Osteoblast (primary cell): ENCODE measurements around the gene RUVBL1. TPM values are rescaled to one million over a fixed set of nuclear protein-coding genes. Genes with fewer than 3 reads are reported as not detected.

ENCODE experiments used
- DNase-seq: peaks from one replicate; pipeline ENCODE4 v3.0.0; 2011; ENCODE audit warnings: low spot score, mixed read lengths; ENCODE audit not compliant: insufficient read length; ENCODE audit errors: missing footprints
- H2AFZ ChIP-seq: 2 replicates; pipeline ENCODE4 v1.6.0; 2011; ENCODE audit warnings: mild to moderate bottlenecking, low read length
- H3K27ac ChIP-seq: 2 replicates; pipeline ENCODE4 v1.5.1; 2011; ENCODE audit warnings: mild to moderate bottlenecking, low read depth, low read length, moderate library complexity
- H3K27me3 ChIP-seq: 2 replicates; pipeline ENCODE4 v1.6.0; 2012; ENCODE audit warnings: mild to moderate bottlenecking, control low read depth, inconsistent platforms, low read length, moderate library complexity; ENCODE audit not compliant: insufficient read depth
- H3K36me3 ChIP-seq: 2 replicates; pipeline ENCODE4 v1.5.1; 2011; ENCODE audit warnings: mild to moderate bottlenecking, low read length, control low read depth, moderate library complexity; ENCODE audit not compliant: insufficient read depth
- H3K4me1 ChIP-seq: 2 replicates; pipeline ENCODE4 v1.5.1; 2011; ENCODE audit warnings: mild to moderate bottlenecking, low read length, control low read depth, moderate library complexity; ENCODE audit not compliant: insufficient read depth
- H3K4me2 ChIP-seq: 2 replicates; pipeline ENCODE4 v1.6.0; 2011; ENCODE audit warnings: mild to moderate bottlenecking, low read length; ENCODE audit not compliant: insufficient read depth
- H3K4me3 ChIP-seq: fragments of 200-600 bp; sonication (generic); 3 replicates; pipeline ENCODE4 v1.5.1; 2012; ENCODE audit warnings: mild to moderate bottlenecking, low read length, inconsistent platforms; ENCODE audit not compliant: insufficient read depth
- H3K79me2 ChIP-seq: 2 replicates; pipeline ENCODE4 v1.6.0; 2012; ENCODE audit warnings: mild to moderate bottlenecking, low read length, control low read depth, inconsistent platforms; ENCODE audit not compliant: insufficient read depth
- H3K9me3 ChIP-seq: 2 replicates; pipeline ENCODE4 v1.5.1; 2011; ENCODE audit warnings: low read depth, low read length, control low read depth
- H4K20me1 ChIP-seq: 2 replicates; pipeline ENCODE4 v1.6.0; 2012; ENCODE audit warnings: mild to moderate bottlenecking, low read length, control low read depth; ENCODE audit not compliant: insufficient read depth
- total RNA-seq: library from RNA; depleted of rRNA; stranded (reverse); fragments of >200 nt; gene quantifications from 2 replicates; pipeline ENCODE4 v1.2.3, GENCODE V29; 2012
- TF ChIP-seq, protein P1 (sequence below): IDR thresholded peaks from 2 replicates; pipeline ENCODE4 v1.5.1; 2011; ENCODE audit warnings: mild to moderate bottlenecking, low read depth, low read length, moderate library complexity; ENCODE audit errors: extremely low read depth

Gene RUVBL1
- total RNA-seq, 1 donor = 41.6 TPM

DNA sequence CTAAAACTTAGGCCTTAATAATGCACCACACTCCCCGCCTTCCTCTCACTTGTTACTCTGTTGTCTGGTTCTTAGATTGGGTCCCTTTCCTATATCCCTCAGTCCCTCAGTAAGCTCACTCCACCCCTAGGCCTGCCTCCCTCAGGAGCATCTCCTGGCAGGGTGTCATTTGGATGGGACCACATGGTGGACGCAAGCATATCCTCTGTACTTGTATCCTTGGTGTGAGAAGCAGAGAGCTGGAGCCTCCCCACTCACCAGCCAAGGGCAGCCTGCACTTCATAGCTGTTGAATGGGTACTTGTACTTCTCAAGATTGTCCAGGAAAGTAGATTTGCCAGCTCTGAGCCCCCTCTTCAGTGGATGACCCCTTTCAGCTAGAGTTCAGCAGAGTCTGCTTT is 59.7 kb downstream of the RUVBL1 start:
- Histone ChIP-seq H3K27ac (peak overlapping the region; percentile 0), H3K36me3 (peaks cover 89% of the 10 kb centered on the region), H2AFZ (no peak overlapping the region), H3K4me3 (no peak overlapping the region), H3K79me2 (peaks cover 69% of the 10 kb centered on the region), H3K27me3 (no peaks in the 10 kb centered on the region), H3K4me2 (no peak overlapping the region), H3K4me1 (peaks cover 33% of the 10 kb centered on the region), H3K9me3 (no peaks in the 10 kb centered on the region), H4K20me1 (peaks cover 73% of the 10 kb centered on the region)
- TF ChIP-seq, protein P1, sequence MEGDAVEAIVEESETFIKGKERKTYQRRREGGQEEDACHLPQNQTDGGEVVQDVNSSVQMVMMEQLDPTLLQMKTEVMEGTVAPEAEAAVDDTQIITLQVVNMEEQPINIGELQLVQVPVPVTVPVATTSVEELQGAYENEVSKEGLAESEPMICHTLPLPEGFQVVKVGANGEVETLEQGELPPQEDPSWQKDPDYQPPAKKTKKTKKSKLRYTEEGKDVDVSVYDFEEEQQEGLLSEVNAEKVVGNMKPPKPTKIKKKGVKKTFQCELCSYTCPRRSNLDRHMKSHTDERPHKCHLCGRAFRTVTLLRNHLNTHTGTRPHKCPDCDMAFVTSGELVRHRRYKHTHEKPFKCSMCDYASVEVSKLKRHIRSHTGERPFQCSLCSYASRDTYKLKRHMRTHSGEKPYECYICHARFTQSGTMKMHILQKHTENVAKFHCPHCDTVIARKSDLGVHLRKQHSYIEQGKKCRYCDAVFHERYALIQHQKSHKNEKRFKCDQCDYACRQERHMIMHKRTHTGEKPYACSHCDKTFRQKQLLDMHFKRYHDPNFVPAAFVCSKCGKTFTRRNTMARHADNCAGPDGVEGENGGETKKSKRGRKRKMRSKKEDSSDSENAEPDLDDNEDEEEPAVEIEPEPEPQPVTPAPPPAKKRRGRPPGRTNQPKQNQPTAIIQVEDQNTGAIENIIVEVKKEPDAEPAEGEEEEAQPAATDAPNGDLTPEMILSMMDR = no peak
- no peak for DNase-seq

DNA sequence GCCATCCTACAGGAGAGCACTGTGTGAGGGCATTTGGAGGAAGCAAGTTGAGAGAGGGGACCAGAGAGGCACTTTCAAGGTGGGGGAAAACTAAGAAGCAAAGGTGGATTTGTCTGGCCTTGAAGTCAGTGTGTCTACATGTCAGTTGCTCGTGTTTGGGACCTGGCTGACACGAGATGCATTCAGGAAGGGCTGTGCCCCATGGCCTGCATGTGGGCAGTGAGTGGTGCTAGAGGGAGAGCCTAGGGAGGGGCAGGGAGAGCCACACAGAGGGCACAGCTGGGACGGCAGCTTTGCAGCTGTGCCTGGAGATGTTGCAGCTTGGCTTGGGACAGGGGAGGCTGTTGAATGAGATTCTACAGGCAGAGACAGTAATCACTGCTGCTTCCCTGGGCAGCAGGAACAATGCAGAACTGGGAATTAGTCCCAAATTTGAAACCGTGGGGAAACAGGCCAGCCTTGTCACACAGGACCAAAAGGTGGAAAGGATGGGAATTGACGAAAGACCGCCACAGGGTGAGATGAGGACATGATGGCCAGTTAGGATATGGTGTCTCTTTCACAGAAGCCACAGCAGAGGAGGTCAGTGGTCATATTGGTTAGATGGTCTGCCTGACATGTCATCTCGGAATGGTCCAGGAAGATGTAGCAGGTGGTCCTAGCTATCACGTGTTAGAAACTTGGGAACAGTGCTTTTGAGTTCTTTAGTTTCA is 61.4 kb downstream of the RUVBL1 start:
- DNase-seq = no peak
- H3K4me1 ChIP-seq = peaks cover 37% of the 10 kb centered on the region
- H3K9me3 ChIP-seq = no peaks in the 10 kb centered on the region
- peak overlapping the region; percentile 28 for H3K4me2 ChIP-seq
- H2AFZ ChIP-seq = no peak overlapping the region
- H3K79me2 ChIP-seq = peaks cover 64% of the 10 kb centered on the region
- TF ChIP-seq, protein P1 = no peak
- peak overlapping the region; percentile 87 for H3K27ac ChIP-seq
- H4K20me1 ChIP-seq = peaks cover 63% of the 10 kb centered on the region
- H3K4me3 ChIP-seq = no peak overlapping the region
- no peaks in the 10 kb centered on the region for H3K27me3 ChIP-seq
- peaks cover 86% of the 10 kb centered on the region for H3K36me3 ChIP-seq

DNA sequence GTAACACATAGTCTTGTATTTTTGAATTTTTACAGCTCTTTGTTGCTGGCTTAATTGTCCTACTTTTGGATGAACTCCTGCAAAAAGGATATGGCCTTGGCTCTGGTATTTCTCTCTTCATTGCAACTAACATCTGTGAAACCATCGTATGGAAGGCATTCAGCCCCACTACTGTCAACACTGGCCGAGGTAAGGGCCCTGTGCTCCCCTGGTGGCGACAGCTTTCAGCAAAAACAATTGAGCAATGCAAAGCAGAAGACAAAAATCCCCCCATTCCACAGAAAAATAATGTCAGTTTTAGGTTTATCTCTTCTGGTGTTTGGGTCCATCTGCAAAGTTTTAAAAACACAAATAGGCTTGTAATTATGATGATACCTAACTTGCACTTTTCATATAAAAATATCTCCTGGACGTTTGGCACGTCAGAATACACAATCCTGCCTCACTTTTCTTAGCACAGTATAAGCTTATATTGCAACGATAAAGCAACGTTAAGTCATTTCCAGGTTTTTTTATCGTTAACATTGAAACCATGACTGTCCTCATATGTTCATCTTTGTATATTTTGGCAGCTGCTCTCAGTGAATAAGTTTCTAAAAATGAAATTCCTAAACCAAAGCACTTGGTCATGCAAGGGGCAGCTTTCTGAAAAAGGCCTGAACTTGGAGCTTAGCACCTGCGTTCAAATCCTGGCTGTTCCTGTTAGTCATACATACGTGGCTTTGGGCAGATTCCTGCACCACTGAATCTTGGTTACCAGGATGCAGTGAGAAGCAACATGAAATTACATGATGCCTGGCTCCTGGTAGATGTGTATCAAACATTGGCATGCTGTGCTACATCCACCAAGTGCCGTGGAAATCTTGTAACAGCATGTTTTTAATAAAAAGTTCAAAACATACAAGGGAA is 62.9 kb downstream of the RUVBL1 start:
- Histone ChIP-seq H3K36me3 (peaks cover 84% of the 10 kb centered on the region), H3K27me3 (no peaks in the 10 kb centered on the region), H3K27ac (peak overlapping the region; percentile 87), H3K4me2 (peak overlapping the region; percentile 39), H3K4me3 (no peak overlapping the region), H4K20me1 (peaks cover 64% of the 10 kb centered on the region), H2AFZ (no peak overlapping the region), H3K9me3 (no peaks in the 10 kb centered on the region), H3K79me2 (peaks cover 62% of the 10 kb centered on the region), H3K4me1 (peaks cover 38% of the 10 kb centered on the region)
- TF ChIP-seq, protein P1 = peak; percentile 33
- DNase-seq = peak; percentile 94

DNA sequence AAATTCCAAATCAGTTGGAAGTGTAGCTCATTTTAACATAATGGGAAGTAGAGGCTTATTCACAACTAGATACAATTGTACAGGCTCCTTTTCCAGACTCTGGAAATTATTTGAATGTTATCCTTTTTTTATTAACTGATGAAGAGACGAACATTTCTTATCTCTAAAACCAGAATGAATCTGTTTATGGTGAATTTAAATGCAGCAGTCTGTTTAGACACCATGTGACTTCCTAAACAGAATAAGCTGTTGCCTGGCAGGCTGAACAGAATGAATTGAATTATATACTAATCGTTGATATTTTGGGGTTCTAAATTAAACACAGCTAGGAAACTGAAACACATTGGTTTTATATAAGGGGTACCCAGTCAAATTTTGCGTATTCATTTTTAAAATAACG is 67.4 kb downstream of the RUVBL1 start:
- H3K4me1 ChIP-seq = peaks cover 53% of the 10 kb centered on the region
- TF ChIP-seq, protein P1 = no peak
- H3K79me2 ChIP-seq = peaks cover 65% of the 10 kb centered on the region
- no peak overlapping the region for H3K4me2 ChIP-seq
- H3K36me3 ChIP-seq = peaks cover 63% of the 10 kb centered on the region
- no peaks in the 10 kb centered on the region for H3K27me3 ChIP-seq
- H2AFZ ChIP-seq = no peak overlapping the region
- H3K4me3 ChIP-seq = no peak overlapping the region
- no peaks in the 10 kb centered on the region for H3K9me3 ChIP-seq
- H4K20me1 ChIP-seq = peaks cover 61% of the 10 kb centered on the region
- peak overlapping the region; percentile 96 for H3K27ac ChIP-seq
- DNase-seq = no peak
